Anterior cingulate cortex (tissue), 58 donors: ENCODE measurements around the gene MRGPRX1.
A peak's percentile ranks its signal among the peaks of the same experiment; 100 is the strongest.
"Not testable (repeated sequence)": the region's sequence is repeated elsewhere in the genome, so short reads cannot be mapped to it uniquely, and the experiment has no call there.

ENCODE experiments used
- DNase-seq, 58 donors: peaks; one replicate each; lab custom pipeline; 2025; lab: John Stamatoyannopoulos, UW

The MRGPRX1 gene

GRCh38 chr11:18939314-18939713 is at the start of gene MRGPRX1:
TSS of gene MRGPRX1 (minus strand) at chr11:18939414. CDS start at chr11:18934784, 4,630 bp downstream.
- no peak for DNase-seq

- no peak for DNase-seq
Observed at GRCh38 chr11:18987454-18988231, 48.4 kb upstream of the MRGPRX1 start.

- no peak for DNase-seq
Observed at GRCh38 chr11:18986744-18987143, 47.5 kb upstream of the MRGPRX1 start.

GRCh38 chr11:18981897-18982296 is 42.7 kb upstream of the MRGPRX1 start:
- DNase-seq = no peak

- DNase-seq = no peak
Observed at GRCh38 chr11:18974192-18974591, 35.0 kb upstream of the MRGPRX1 start.

- DNase-seq = no peak
Observed at GRCh38 chr11:18972336-18972735, 33.1 kb upstream of the MRGPRX1 start.

- no peak for DNase-seq
Observed at GRCh38 chr11:18969720-18970119, 30.5 kb upstream of the MRGPRX1 start.

GRCh38 chr11:18958221-18958910 is 19.2 kb upstream of the MRGPRX1 start:
- DNase-seq = no peak

GRCh38 chr11:18956630-18957029 is 17.4 kb upstream of the MRGPRX1 start:
- no peak for DNase-seq

- no peak for DNase-seq
Observed at GRCh38 chr11:18936002-18936673, 3.1 kb downstream of the MRGPRX1 start.

- no peak for DNase-seq
Observed at GRCh38 chr11:18934195-18934814, 4.9 kb downstream of the MRGPRX1 start.

GRCh38 chr11:18927550-18928322 is 11.5 kb downstream of the MRGPRX1 start:
- DNase-seq = no peak

- DNase-seq = not testable (repeated sequence)
Observed at GRCh38 chr11:18925426-18925825, 13.8 kb downstream of the MRGPRX1 start.

GRCh38 chr11:18912883-18913282 is 26.3 kb downstream of the MRGPRX1 start:
- DNase-seq = no peak

GRCh38 chr11:18907391-18907790 is 31.8 kb downstream of the MRGPRX1 start:
- peak in 3 of 58 donors; percentile 3 to 7 (median 7) for DNase-seq

- not testable (repeated sequence) for DNase-seq
Observed at GRCh38 chr11:18900637-18901036, 38.6 kb downstream of the MRGPRX1 start.

- DNase-seq = not testable (repeated sequence)
Observed at GRCh38 chr11:18900151-18900611, 39.0 kb downstream of the MRGPRX1 start.

GRCh38 chr11:18891712-18892111 is 47.5 kb downstream of the MRGPRX1 start:
- DNase-seq = not testable (repeated sequence)

- no peak for DNase-seq
Observed at GRCh38 chr11:18890615-18891014, 48.6 kb downstream of the MRGPRX1 start.
